Liver (tissue), 9 donors: ENCODE data around the gene NEK2. TPM values are rescaled to one million over a fixed set of nuclear protein-coding genes. Genes with fewer than 3 reads are reported as not detected.

ENCODE experiments used
- DNase-seq: peaks from one replicate; pipeline ENCODE4 v3.0.0-alpha.2; 2017; ENCODE audit warnings: low spot score
- H3K27ac ChIP-seq, 2 donors: one replicate each; pipeline ENCODE4 v1.7.0; 2013; ENCODE audit warnings: inconsistent platforms in 2 of 2, low read length in 2 of 2, control low read depth in 1 of 2, low read depth in 1 of 2, mild to moderate bottlenecking in 1 of 2
- H3K27me3 ChIP-seq, 4 donors: one replicate each; pipeline versions ENCODE4 v1.6.1 to v1.7.0; 2013; ENCODE audit warnings: low read length in 3 of 4, inconsistent platforms in 1 of 4, mild to moderate bottlenecking in 1 of 4, moderate library complexity in 1 of 4; ENCODE audit not compliant: control insufficient read depth in 4 of 4, insufficient read depth in 4 of 4
- H3K36me3 ChIP-seq, 4 donors: one replicate each; pipeline versions ENCODE4 v1.6.1 to v1.7.0; 2013; ENCODE audit warnings: low read length in 3 of 4, mild to moderate bottlenecking in 3 of 4, low read depth in 1 of 4, moderate library complexity in 1 of 4; ENCODE audit not compliant: control insufficient read depth in 4 of 4, insufficient read depth in 3 of 4
- H3K4me1 ChIP-seq, 4 donors: one replicate each; pipeline versions ENCODE4 v1.6.1 to v1.7.0; 2013; ENCODE audit warnings: low read length in 3 of 4, mild to moderate bottlenecking in 3 of 4, moderate library complexity in 1 of 4; ENCODE audit not compliant: control insufficient read depth in 4 of 4, insufficient read depth in 4 of 4
- H3K4me3 ChIP-seq, 3 donors: one replicate each; pipeline versions ENCODE4 v1.6.1 to v1.7.0; 2013; ENCODE audit warnings: low read length in 3 of 3, control low read depth in 1 of 3, low read depth in 1 of 3, mild to moderate bottlenecking in 1 of 3
- H3K9ac ChIP-seq, 2 donors: one replicate each; pipeline ENCODE4 v1.7.0; 2013; ENCODE audit warnings: low read length in 2 of 2, mild to moderate bottlenecking in 2 of 2, moderate library complexity in 2 of 2, control low read depth in 1 of 2, low read depth in 1 of 2
- H3K9me3 ChIP-seq, 4 donors: one replicate each; pipeline versions ENCODE4 v1.6.1 to v1.7.0; 2013; ENCODE audit warnings: low read length in 3 of 4; ENCODE audit not compliant: control insufficient read depth in 4 of 4
- ATF3 ChIP-seq: IDR thresholded peaks from 2 replicates; pipeline ENCODE4 v1.6.1; 2016; ENCODE audit warnings: antibody characterized with exemption
- CTCF ChIP-seq: fragments of 150-350 bp; IDR thresholded peaks from 2 replicates; pipeline ENCODE4 v1.5.1; 2017; ENCODE audit warnings: improper control_type of control experiment, low read depth, low read length; ENCODE audit not compliant: missing input control
- EGR1 ChIP-seq, 2 donors: IDR thresholded peaks; 2 replicates each; pipeline ENCODE4 v1.6.1; 2016 to 2018; ENCODE audit warnings: antibody characterized with exemption in 2 of 2, low read depth in 2 of 2
- FOXA1 ChIP-seq: IDR thresholded peaks from 2 replicates; pipeline ENCODE4 v1.6.1; 2016; ENCODE audit warnings: antibody characterized with exemption
- FOXA2 ChIP-seq: IDR thresholded peaks from 2 replicates; pipeline ENCODE4 v1.6.1; 2016; ENCODE audit warnings: antibody characterized with exemption
- GABPA ChIP-seq, 2 donors: IDR thresholded peaks in 1 of 2; conservative IDR thresholded peaks in 1 of 2; 2 replicates each; pipeline ENCODE4 v1.6.1; 2016; ENCODE audit warnings: antibody characterized with exemption in 2 of 2, mild to moderate bottlenecking in 1 of 2, moderate library complexity in 1 of 2
- HNF4A ChIP-seq, 2 donors: conservative IDR thresholded peaks; 2 replicates each; pipeline ENCODE4 v1.6.1; 2016; ENCODE audit warnings: antibody characterized with exemption in 2 of 2, mild to moderate bottlenecking in 2 of 2
- HNF4G ChIP-seq: IDR thresholded peaks from 2 replicates; pipeline ENCODE4 v1.6.1; 2016; ENCODE audit warnings: antibody characterized with exemption
- JUND ChIP-seq, 2 donors: IDR thresholded peaks; 2 replicates each; pipeline ENCODE4 v1.6.1; 2016; ENCODE audit warnings: antibody characterized with exemption in 2 of 2
- MAX ChIP-seq: IDR thresholded peaks from 2 replicates; pipeline ENCODE4 v1.6.1; 2016; ENCODE audit warnings: antibody characterized with exemption
- NR2F2 ChIP-seq: IDR thresholded peaks from 2 replicates; pipeline ENCODE4 v1.6.1; 2016; ENCODE audit warnings: antibody characterized with exemption
- RAD21 ChIP-seq, 2 donors: IDR thresholded peaks; 2 replicates each; pipeline ENCODE4 v1.6.1; 2016; ENCODE audit warnings: antibody characterized with exemption in 2 of 2, mild to moderate bottlenecking in 2 of 2
- REST ChIP-seq: IDR thresholded peaks from 2 replicates; pipeline ENCODE4 v1.6.1; 2016; ENCODE audit warnings: antibody characterized with exemption, mild to moderate bottlenecking
- RXRA ChIP-seq, 2 donors: IDR thresholded peaks; 2 replicates each; pipeline ENCODE4 v1.6.1; 2017 to 2018; ENCODE audit warnings: antibody characterized with exemption in 2 of 2, mild to moderate bottlenecking in 1 of 2
- SP1 ChIP-seq: IDR thresholded peaks from 2 replicates; pipeline ENCODE4 v1.6.1; 2018; ENCODE audit warnings: antibody characterized with exemption, mild to moderate bottlenecking
- YY1 ChIP-seq: IDR thresholded peaks from 2 replicates; pipeline ENCODE4 v1.6.1; 2016; ENCODE audit warnings: antibody characterized with exemption, mild to moderate bottlenecking
- ZBTB33 ChIP-seq: IDR thresholded peaks from 2 replicates; pipeline ENCODE4 v1.6.1; 2016; ENCODE audit warnings: antibody characterized with exemption
- WGBS: extraction: QIAGEN DNeasy Blood & Tissue Kit; methylation state at CpG from one replicate; pipeline ENCODE4 v1.1.7; 2013; 5-methylcytosine and 5-hydroxymethylcytosine counted together
- polyA plus RNA-seq, 2 donors: library from polyadenylated mRNA; stranded (reverse) in 1 of 2; unstranded in 1 of 2; fragments of 200-250 nt in 1 of 2; fragments of >200 nt in 1 of 2; fragmentation: Nextera tagmentation in 1 of 2; extraction: Ambion mirVana in 1 of 2; gene quantifications; one replicate each; pipeline versions ENCODE4 v1.2.1 to v1.2.3, GENCODE V29; 2013 to 2015
- total RNA-seq, 2 donors: library from RNA; depleted of rRNA; stranded (reverse); fragments of >200 nt; gene quantifications; one replicate each; pipeline ENCODE4 v1.2.3, GENCODE V29; 2014
- donor health status: healthy.
- donor health status: healthy.
- donor health status: healthy.
- donor health status: healthy.
- donor health status: healthy.

NEK2 gene
- total and polyA plus RNA-seq, 4 donors = 0.29 to 25.7 (median 1.3) TPM; not detected in 1

GRCh38 chr1:211621447-211622198 is 53.8 kb downstream of the NEK2 start:
- no peaks in the 10 kb centered on the region for H3K27me3 ChIP-seq
- DNase-seq = no peak
- no peak overlapping the region for H3K4me3 ChIP-seq
- peaks cover 0 to 15% (median 5%) of the 10 kb centered on the region in 4 donors for H3K4me1 ChIP-seq
- WGBS = 77% methylated on average over 9 of the region's 9 CpGs
- H3K9ac ChIP-seq = no peak overlapping the region
- H3K9me3 ChIP-seq = no peaks in the 10 kb centered on the region
- H3K27ac ChIP-seq = no peak overlapping the region
- TF ChIP-seq ZBTB33 (no peak), HNF4G (no peak), HNF4A (conservative IDR thresholded peaks at IDR 0.05) (no peak), SP1 (no peak), MAX (no peak), ATF3 (no peak), GABPA (IDR thresholded peaks at IDR 0.05 in 1 of 2, conservative IDR thresholded peaks at IDR 0.05 in 1 of 2) (no peak), RXRA (IDR thresholded peaks at IDR 0.05) (no peak), RAD21 (IDR thresholded peaks at IDR 0.05) (no peak), FOXA2 (no peak), FOXA1 (no peak)
- no peaks in the 10 kb centered on the region for H3K36me3 ChIP-seq

GRCh38 chr1:211620097-211620496 is 55.3 kb downstream of the NEK2 start:
- no peak overlapping the region for H3K4me3 ChIP-seq
- H3K36me3 ChIP-seq = no peaks in the 10 kb centered on the region
- no peaks in the 10 kb centered on the region for H3K27me3 ChIP-seq
- TF ChIP-seq GABPA (IDR thresholded peaks at IDR 0.05 in 1 of 2, conservative IDR thresholded peaks at IDR 0.05 in 1 of 2) = no peak
- no peak for TF ChIP-seq ATF3
- no peak for TF ChIP-seq CTCF
- no peak for TF ChIP-seq REST
- TF ChIP-seq EGR1 (IDR thresholded peaks at IDR 0.05; ENCODE audit: low read depth in 2 of 2) = no peak
- no peak for TF ChIP-seq RXRA (IDR thresholded peaks at IDR 0.05)
- TF ChIP-seq ZBTB33 = no peak
- TF ChIP-seq YY1 = no peak
- TF ChIP-seq SP1 = no peak
- no peak for TF ChIP-seq NR2F2
- no peak for TF ChIP-seq JUND (IDR thresholded peaks at IDR 0.05)
- no peak for TF ChIP-seq FOXA1
- no peak for TF ChIP-seq RAD21 (IDR thresholded peaks at IDR 0.05)
- no peak for TF ChIP-seq FOXA2
- no peak for TF ChIP-seq MAX
- H3K4me1 ChIP-seq = peaks cover 0 to 22% (median 9%) of the 10 kb centered on the region in 4 donors
- no peak for DNase-seq
- H3K9ac ChIP-seq = no peak overlapping the region
- no peaks in the 10 kb centered on the region for H3K9me3 ChIP-seq
- 95% methylated on average over 5 of the region's 5 CpGs for WGBS
- H3K27ac ChIP-seq = no peak overlapping the region
